HepG2 (cell line): ENCODE results near the gene CUL9. TPM values are rescaled to one million over a fixed set of nuclear protein-coding genes. Genes with fewer than 3 reads are reported as not detected.

Source experiments
- BRD4 ChIP-seq: sonication (generic); formaldehyde crosslinking; IDR thresholded peaks from 2 replicates; pipeline ENCODE4 v1.4.0; 2020; ENCODE audit warnings: missing genetic modification reagents
- KDM2A ChIP-seq: sonication (generic); formaldehyde crosslinking; IDR thresholded peaks from 2 replicates; pipeline ENCODE4 v1.4.0; 2020; ENCODE audit warnings: low read depth, missing genetic modification reagents, borderline replicate concordance
- SCMH1 ChIP-seq: sonication (generic); formaldehyde crosslinking; IDR thresholded peaks from 2 replicates; pipeline ENCODE4 v1.9.0; 2021; ENCODE audit warnings: missing genetic modification reagents, mild to moderate bottlenecking, borderline replicate concordance
- ZKSCAN8 ChIP-seq: IDR thresholded peaks from 2 replicates; pipeline ENCODE4 v1.6.1; 2016; ENCODE audit warnings: borderline replicate concordance, missing genetic modification reagents, missing compliant biosample characterization
- ZNF232 ChIP-seq: sonication (generic); formaldehyde crosslinking; IDR thresholded peaks from 2 replicates; pipeline ENCODE4 v1.4.0; 2020; ENCODE audit warnings: missing genetic modification reagents, borderline replicate concordance
- ZNF501 ChIP-seq: sonication (generic); formaldehyde crosslinking; IDR thresholded peaks from 2 replicates; pipeline ENCODE4 v1.5.1; 2020; ENCODE audit warnings: mild to moderate bottlenecking, moderate library complexity, missing genetic modification reagents
- ZNF550 ChIP-seq: sonication (generic); formaldehyde crosslinking; IDR thresholded peaks from 2 replicates; pipeline ENCODE4 v1.4.0; 2020; ENCODE audit warnings: mild to moderate bottlenecking, missing genetic modification reagents, borderline replicate concordance
- ZNF556 ChIP-seq: sonication (generic); formaldehyde crosslinking; IDR thresholded peaks from 2 replicates; pipeline ENCODE4 v1.4.0; 2020; ENCODE audit warnings: mild to moderate bottlenecking, missing genetic modification reagents, borderline replicate concordance
- ZNF564 ChIP-seq: sonication (generic); formaldehyde crosslinking; IDR thresholded peaks from 2 replicates; pipeline ENCODE4 v1.8.1; 2023; ENCODE audit warnings: mild to moderate bottlenecking, missing genetic modification reagents
- ZNF605 ChIP-seq: sonication (generic); formaldehyde crosslinking; IDR thresholded peaks from 2 replicates; pipeline ENCODE4 v1.8.0; 2022; ENCODE audit warnings: mild to moderate bottlenecking, missing genetic modification reagents
- ZNF703 ChIP-seq: sonication (generic); formaldehyde crosslinking; IDR thresholded peaks from 2 replicates; pipeline ENCODE4 v1.5.1; 2020; ENCODE audit warnings: missing genetic modification reagents, mild to moderate bottlenecking, moderate library complexity, borderline replicate concordance
- ZNF724P ChIP-seq: sonication (generic); formaldehyde crosslinking; IDR thresholded peaks from 2 replicates; pipeline ENCODE4 v1.8.0; 2022; ENCODE audit warnings: missing genetic modification reagents, borderline replicate concordance
- ZNF747 ChIP-seq: sonication (generic); formaldehyde crosslinking; IDR thresholded peaks from 2 replicates; pipeline ENCODE4 v1.8.1; 2023; ENCODE audit warnings: missing genetic modification reagents, mild to moderate bottlenecking, borderline replicate concordance
- polyA plus RNA-seq, 8 experiments: library from polyadenylated mRNA; depleted of rRNA in 3 of 8; stranded (reverse) in 7 of 8; unstranded in 1 of 8; fragments of >200 nt; fragmentation: Illumina TruSeq in 4 of 8; extraction: Trizol in 4 of 8; gene quantifications; 2 replicates each; pipeline versions ENCODE4 v1.2.1 to v1.2.3, GENCODE V29; 2011 to 2016; ENCODE audit warnings: low read depth in 4 of 8, missing spikeins in 1 of 8, mixed read lengths in 1 of 8; ENCODE audit not compliant: insufficient read depth in 1 of 8
- total RNA-seq, 5 experiments: library from RNA; depleted of rRNA; stranded (reverse); fragments of >200 nt; fragmentation: Illumina TruSeq; extraction: Trizol; gene quantifications; 2 replicates each; pipeline ENCODE4 v1.2.3, GENCODE V29; 2016; ENCODE audit warnings: low read depth in 1 of 5
- TF ChIP-seq, protein P1 (sequence below): IDR thresholded peaks from 2 replicates; pipeline ENCODE4 v1.4.0; 2020; ENCODE audit warnings: mild to moderate bottlenecking, missing genetic modification reagents
- TF ChIP-seq, protein P2 (sequence below): sonication (generic); formaldehyde crosslinking; IDR thresholded peaks from 2 replicates; pipeline ENCODE4 v1.4.0; 2020; ENCODE audit warnings: missing genetic modification reagents, borderline replicate concordance

The CUL9 gene
- total and polyA plus RNA-seq, 2 of the 13 experiments (the other 11 are each of a cell fraction or from before 2014, with no cell fraction given): 11.4 to 13.7 TPM

DNA sequence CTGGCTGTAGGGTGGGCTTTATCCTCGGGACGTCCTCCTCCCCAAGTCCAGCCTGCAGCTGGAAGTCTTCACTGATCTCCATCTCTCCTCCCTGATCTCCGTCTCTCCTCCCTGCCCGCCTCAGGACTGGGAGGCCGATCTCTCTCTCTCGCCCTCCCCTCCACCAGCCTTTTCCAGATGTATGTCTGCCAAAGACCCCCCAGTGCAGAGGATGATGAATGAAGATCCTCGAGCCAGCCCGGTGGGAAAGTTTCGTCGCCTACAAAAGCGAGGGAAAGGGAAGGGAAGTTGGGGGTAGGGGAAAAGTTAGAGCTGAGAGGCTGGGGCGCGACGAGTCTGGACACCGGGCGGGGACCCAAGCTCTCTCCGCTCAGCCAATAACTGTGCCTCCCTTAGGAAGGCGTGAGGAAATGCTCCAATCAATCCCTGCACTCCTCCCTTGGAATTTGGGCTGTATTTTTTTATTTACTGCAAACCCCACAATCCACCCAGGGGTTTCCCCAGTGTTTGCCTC, 11.5 kb upstream of the CUL9 start (continued):
- TF ChIP-seq ZKSCAN8: no peak
- peak; percentile 96; the same call in 1 of the 2 replicates for TF ChIP-seq ZNF501 (CRISPR knock-in tag)
- TF ChIP-seq ZNF703 (CRISPR knock-in tag): no peak
- TF ChIP-seq, protein P1, sequence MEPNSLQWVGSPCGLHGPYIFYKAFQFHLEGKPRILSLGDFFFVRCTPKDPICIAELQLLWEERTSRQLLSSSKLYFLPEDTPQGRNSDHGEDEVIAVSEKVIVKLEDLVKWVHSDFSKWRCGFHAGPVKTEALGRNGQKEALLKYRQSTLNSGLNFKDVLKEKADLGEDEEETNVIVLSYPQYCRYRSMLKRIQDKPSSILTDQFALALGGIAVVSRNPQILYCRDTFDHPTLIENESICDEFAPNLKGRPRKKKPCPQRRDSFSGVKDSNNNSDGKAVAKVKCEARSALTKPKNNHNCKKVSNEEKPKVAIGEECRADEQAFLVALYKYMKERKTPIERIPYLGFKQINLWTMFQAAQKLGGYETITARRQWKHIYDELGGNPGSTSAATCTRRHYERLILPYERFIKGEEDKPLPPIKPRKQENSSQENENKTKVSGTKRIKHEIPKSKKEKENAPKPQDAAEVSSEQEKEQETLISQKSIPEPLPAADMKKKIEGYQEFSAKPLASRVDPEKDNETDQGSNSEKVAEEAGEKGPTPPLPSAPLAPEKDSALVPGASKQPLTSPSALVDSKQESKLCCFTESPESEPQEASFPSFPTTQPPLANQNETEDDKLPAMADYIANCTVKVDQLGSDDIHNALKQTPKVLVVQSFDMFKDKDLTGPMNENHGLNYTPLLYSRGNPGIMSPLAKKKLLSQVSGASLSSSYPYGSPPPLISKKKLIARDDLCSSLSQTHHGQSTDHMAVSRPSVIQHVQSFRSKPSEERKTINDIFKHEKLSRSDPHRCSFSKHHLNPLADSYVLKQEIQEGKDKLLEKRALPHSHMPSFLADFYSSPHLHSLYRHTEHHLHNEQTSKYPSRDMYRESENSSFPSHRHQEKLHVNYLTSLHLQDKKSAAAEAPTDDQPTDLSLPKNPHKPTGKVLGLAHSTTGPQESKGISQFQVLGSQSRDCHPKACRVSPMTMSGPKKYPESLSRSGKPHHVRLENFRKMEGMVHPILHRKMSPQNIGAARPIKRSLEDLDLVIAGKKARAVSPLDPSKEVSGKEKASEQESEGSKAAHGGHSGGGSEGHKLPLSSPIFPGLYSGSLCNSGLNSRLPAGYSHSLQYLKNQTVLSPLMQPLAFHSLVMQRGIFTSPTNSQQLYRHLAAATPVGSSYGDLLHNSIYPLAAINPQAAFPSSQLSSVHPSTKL (CRISPR knock-in tag): no peak
- TF ChIP-seq ZNF232 (CRISPR knock-in tag): 0 out of 2 replicates have a peak, but pooled peaks have one; percentile 23
- no peak for TF ChIP-seq KDM2A (CRISPR knock-in tag)
- TF ChIP-seq, protein P2, sequence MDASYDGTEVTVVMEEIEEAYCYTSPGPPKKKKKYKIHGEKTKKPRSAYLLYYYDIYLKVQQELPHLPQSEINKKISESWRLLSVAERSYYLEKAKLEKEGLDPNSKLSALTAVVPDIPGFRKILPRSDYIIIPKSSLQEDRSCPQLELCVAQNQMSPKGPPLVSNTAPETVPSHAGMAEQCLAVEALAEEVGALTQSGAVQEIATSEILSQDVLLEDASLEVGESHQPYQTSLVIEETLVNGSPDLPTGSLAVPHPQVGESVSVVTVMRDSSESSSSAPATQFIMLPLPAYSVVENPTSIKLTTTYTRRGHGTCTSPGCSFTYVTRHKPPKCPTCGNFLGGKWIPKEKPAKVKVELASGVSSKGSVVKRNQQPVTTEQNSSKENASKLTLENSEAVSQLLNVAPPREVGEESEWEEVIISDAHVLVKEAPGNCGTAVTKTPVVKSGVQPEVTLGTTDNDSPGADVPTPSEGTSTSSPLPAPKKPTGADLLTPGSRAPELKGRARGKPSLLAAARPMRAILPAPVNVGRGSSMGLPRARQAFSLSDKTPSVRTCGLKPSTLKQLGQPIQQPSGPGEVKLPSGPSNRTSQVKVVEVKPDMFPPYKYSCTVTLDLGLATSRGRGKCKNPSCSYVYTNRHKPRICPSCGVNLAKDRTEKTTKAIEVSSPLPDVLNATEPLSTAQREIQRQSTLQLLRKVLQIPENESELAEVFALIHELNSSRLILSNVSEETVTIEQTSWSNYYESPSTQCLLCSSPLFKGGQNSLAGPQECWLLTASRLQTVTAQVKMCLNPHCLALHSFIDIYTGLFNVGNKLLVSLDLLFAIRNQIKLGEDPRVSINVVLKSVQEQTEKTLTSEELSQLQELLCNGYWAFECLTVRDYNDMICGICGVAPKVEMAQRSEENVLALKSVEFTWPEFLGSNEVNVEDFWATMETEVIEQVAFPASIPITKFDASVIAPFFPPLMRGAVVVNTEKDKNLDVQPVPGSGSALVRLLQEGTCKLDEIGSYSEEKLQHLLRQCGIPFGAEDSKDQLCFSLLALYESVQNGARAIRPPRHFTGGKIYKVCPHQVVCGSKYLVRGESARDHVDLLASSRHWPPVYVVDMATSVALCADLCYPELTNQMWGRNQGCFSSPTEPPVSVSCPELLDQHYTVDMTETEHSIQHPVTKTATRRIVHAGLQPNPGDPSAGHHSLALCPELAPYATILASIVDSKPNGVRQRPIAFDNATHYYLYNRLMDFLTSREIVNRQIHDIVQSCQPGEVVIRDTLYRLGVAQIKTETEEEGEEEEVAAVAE (CRISPR knock-in tag): peak; percentile 87; the same call in 1 of the 2 replicates
- TF ChIP-seq ZNF550 (CRISPR knock-in tag): 0 out of 2 replicates have a peak, but pooled peaks have one; percentile 25
- no peak for TF ChIP-seq SCMH1 (CRISPR knock-in tag)
- TF ChIP-seq BRD4 (CRISPR knock-in tag): 0 out of 2 replicates have a peak, but pooled peaks have one; percentile 38
- peak; percentile 41; the same call in 1 of the 2 replicates for TF ChIP-seq ZNF605 (CRISPR knock-in tag)
- TF ChIP-seq ZNF556 (CRISPR knock-in tag): 0 out of 2 replicates have a peak, but pooled peaks have one; percentile 12
- 0 out of 2 replicates have a peak, but pooled peaks have one; percentile 24 for TF ChIP-seq ZNF564 (CRISPR knock-in tag)
- 0 out of 2 replicates have a peak, but pooled peaks have one; percentile 32 for TF ChIP-seq ZNF747 (CRISPR knock-in tag)
- peak; percentile 60; the same call in 1 of the 2 replicates for TF ChIP-seq ZNF724P (CRISPR knock-in tag)
